Esophagus muscularis mucosa (tissue), 4 donors: ENCODE measurements around the gene MFF.

ENCODE experiments used
- CTCF ChIP-seq, 3 experiments: fragments of 200-600 bp in 2 of 3; fragments of 450-650 bp in 1 of 3; sonication (generic) in 2 of 3; IDR thresholded peaks; one replicate each; pipeline ENCODE4 v1.5.1; 2017 to 2019; ENCODE audit warnings: antibody characterized with exemption in 3 of 3, mild to moderate bottlenecking in 2 of 3, moderate library complexity in 1 of 3
- EP300 ChIP-seq: sonication (generic); formaldehyde crosslinking; IDR thresholded peaks from one replicate; pipeline ENCODE4 v1.6.1; 2017; ENCODE audit warnings: antibody characterized with exemption
- POLR2A ChIP-seq: fragments of 450-650 bp; IDR thresholded peaks from one replicate; pipeline ENCODE4 v1.6.1; 2017; ENCODE audit warnings: antibody characterized with exemption, moderate library complexity, mild to moderate bottlenecking, low read depth

GRCh38 chr2:227360351-227360750 is 35.3 kb downstream of the MFF start:
- TF ChIP-seq CTCF (IDR thresholded peaks at IDR 0.05) (no peak), EP300 (no peak), POLR2A (no peak)
